Measurements from ENCODE around the gene STRA6. TPM values are rescaled to one million over a fixed set of nuclear protein-coding genes. Genes with fewer than 3 reads are reported as not detected.

The STRA6 gene, protein sequence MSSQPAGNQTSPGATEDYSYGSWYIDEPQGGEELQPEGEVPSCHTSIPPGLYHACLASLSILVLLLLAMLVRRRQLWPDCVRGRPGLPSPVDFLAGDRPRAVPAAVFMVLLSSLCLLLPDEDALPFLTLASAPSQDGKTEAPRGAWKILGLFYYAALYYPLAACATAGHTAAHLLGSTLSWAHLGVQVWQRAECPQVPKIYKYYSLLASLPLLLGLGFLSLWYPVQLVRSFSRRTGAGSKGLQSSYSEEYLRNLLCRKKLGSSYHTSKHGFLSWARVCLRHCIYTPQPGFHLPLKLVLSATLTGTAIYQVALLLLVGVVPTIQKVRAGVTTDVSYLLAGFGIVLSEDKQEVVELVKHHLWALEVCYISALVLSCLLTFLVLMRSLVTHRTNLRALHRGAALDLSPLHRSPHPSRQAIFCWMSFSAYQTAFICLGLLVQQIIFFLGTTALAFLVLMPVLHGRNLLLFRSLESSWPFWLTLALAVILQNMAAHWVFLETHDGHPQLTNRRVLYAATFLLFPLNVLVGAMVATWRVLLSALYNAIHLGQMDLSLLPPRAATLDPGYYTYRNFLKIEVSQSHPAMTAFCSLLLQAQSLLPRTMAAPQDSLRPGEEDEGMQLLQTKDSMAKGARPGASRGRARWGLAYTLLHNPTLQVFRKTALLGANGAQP
- not detected for total RNA-seq

- no peak within 1 kb of the TSS for H3K27ac ChIP-seq
- H3K4me1 ChIP-seq, result peaks cover 23 to 73% of the 10 kb centered on the region in 2 donors
- no peaks in the 10 kb centered on the region for H3K27me3 ChIP-seq
- H3K9me3 ChIP-seq, result no peaks in the 10 kb centered on the region
- no peak within 1 kb of the TSS for H3K4me3 ChIP-seq (replicated peaks in 1 of 3)
- no peaks in the 10 kb centered on the region for H3K36me3 ChIP-seq
- DNase-seq, result no peak
- TF ChIP-seq, protein P1, sequence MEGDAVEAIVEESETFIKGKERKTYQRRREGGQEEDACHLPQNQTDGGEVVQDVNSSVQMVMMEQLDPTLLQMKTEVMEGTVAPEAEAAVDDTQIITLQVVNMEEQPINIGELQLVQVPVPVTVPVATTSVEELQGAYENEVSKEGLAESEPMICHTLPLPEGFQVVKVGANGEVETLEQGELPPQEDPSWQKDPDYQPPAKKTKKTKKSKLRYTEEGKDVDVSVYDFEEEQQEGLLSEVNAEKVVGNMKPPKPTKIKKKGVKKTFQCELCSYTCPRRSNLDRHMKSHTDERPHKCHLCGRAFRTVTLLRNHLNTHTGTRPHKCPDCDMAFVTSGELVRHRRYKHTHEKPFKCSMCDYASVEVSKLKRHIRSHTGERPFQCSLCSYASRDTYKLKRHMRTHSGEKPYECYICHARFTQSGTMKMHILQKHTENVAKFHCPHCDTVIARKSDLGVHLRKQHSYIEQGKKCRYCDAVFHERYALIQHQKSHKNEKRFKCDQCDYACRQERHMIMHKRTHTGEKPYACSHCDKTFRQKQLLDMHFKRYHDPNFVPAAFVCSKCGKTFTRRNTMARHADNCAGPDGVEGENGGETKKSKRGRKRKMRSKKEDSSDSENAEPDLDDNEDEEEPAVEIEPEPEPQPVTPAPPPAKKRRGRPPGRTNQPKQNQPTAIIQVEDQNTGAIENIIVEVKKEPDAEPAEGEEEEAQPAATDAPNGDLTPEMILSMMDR (IDR thresholded peaks at IDR 0.05), result no peak
- no peak for TF ChIP-seq POLR2A (IDR thresholded peaks at IDR 0.05)
- intact Hi-C loops (cut with DNase I), result no loop called here
- WGBS, 2 donors, result 67 to 72% methylated on average over 22 to 24 of the region's 26 CpGs
Observed at GRCh38 chr15:74202452-74203401, at the start of gene STRA6. Gene STRA6, minus strand, starts transcription at chr15:74202787. Its CDS starts 520 bp downstream, at chr15:74202267.

- Histone ChIP-seq H3K9me3 (no peaks in the 10 kb centered on the region), H3K4me3 (replicated peaks in 1 of 3) (no peak overlapping the region), H3K27me3 (no peaks in the 10 kb centered on the region), H3K27ac (no peak overlapping the region), H3K4me1 (peaks cover 13 to 23% of the 10 kb centered on the region in 2 donors), H3K36me3 (no peaks in the 10 kb centered on the region)
- intact Hi-C loops (cut with DNase I), result no loop called here
- TF ChIP-seq POLR2A (IDR thresholded peaks at IDR 0.05), result no peak
- TF ChIP-seq, protein P1 (IDR thresholded peaks at IDR 0.05), result no peak
- WGBS, 2 donors, result 82 to 89% methylated on average over 3 to 6 of the region's 6 CpGs
- no peak for DNase-seq
Observed at GRCh38 chr15:74252291-74252690, 49.7 kb upstream of the STRA6 start.

DNA sequence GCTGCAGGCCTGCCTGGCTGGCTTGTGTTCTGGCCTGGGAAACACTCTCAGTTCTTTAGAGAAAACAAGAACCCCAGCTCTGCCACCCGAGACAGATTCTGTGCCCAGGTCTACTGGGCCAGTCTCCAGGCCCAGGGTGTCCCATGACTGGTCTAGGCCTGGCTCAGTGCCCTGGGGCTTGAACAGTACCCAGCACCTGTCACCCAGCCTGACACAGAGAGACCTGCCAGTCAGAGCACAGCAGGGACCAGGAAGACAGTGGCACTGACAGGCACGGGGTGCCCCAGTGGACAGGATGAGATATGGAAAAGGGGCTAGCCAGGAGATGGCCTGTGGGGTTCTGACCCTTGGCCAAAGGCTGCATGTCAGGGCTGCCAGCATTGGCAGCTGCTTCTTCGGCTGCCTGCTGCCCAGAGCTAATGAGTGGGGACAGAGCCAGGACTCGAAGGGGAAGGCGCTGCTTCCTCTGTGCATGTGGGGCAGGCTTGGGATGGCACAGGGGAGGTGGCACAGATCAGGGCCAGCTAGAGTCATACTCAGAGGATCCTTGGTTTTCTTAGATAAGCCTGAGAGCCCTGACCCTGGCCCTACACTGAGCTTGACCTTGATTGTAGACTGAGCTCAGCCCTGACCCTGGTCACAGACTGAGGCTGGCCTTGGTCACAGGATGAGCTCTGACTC lies 48.7 kb upstream of the STRA6 start:
- Histone ChIP-seq H3K4me1 (peaks cover 13 to 23% of the 10 kb centered on the region in 2 donors), H3K36me3 (no peaks in the 10 kb centered on the region), H3K4me3 (replicated peaks in 1 of 3) (no peak overlapping the region), H3K27me3 (no peaks in the 10 kb centered on the region), H3K9me3 (no peaks in the 10 kb centered on the region), H3K27ac (peak overlapping the region; percentile 75 to 78 (median 76))
- intact Hi-C loops (cut with DNase I), result no loop called here
- no peak for TF ChIP-seq POLR2A (IDR thresholded peaks at IDR 0.05)
- TF ChIP-seq, protein P1 (IDR thresholded peaks at IDR 0.05), result peak in 1 of 6 experiments; percentile 20
- 11 to 37% methylated on average over 3 to 4 of the region's 5 CpGs for WGBS, 2 donors
- DNase-seq, result peak; percentile 97 to 98

DNA sequence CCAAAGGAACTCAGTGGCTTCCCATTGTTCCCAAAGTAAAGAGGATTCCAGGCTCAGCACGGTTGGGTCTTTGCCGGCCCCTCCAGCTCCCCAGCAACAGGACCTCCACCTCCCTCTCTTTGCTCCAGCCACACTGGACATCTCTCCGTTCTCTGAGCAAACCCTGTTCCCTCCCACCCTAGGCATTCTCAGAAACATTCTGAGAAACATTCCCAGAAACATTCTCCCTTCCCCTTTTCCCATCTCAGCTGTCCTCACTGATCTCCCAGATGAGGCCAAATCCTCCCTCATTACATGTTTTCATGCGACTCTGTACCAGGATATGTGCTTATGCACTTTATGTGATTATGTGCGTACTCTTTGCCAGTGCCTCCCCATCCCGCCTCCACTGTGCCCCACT lies 47.7 kb upstream of the STRA6 start:
- peak overlapping the region; percentile 75 to 78 (median 76) for H3K27ac ChIP-seq

More for the DNA sequence above, 47.7 kb upstream of the STRA6 start:
- intact Hi-C loops (cut with DNase I), result no loop called here
- Histone ChIP-seq H3K27me3 (no peaks in the 10 kb centered on the region), H3K4me3 (replicated peaks in 1 of 3) (no peak overlapping the region), H3K9me3 (no peaks in the 10 kb centered on the region), H3K36me3 (no peaks in the 10 kb centered on the region), H3K4me1 (peaks cover 13 to 31% of the 10 kb centered on the region in 2 donors)
- TF ChIP-seq, protein P1 (IDR thresholded peaks at IDR 0.05), result no peak
- TF ChIP-seq POLR2A (IDR thresholded peaks at IDR 0.05), result no peak
- WGBS, 2 donors, result 82 to 85% methylated on average over 6 of the region's 6 CpGs
- DNase-seq, result no peak

Data from thyroid gland (tissue), 4 donors.